Eye (tissue), 1 donor: ENCODE measurements around the gene SORL1.
A peak's percentile ranks its signal among the peaks of the same experiment; 100 is the strongest.
"Not testable (repeated sequence)": the region's sequence is repeated elsewhere in the genome, so short reads cannot be mapped to it uniquely, and the experiment has no call there.

Experiments
- DNase-seq: peaks from one replicate; pipeline ENCODE4 v3.0.0-alpha.2; 2015

Gene SORL1, protein sequence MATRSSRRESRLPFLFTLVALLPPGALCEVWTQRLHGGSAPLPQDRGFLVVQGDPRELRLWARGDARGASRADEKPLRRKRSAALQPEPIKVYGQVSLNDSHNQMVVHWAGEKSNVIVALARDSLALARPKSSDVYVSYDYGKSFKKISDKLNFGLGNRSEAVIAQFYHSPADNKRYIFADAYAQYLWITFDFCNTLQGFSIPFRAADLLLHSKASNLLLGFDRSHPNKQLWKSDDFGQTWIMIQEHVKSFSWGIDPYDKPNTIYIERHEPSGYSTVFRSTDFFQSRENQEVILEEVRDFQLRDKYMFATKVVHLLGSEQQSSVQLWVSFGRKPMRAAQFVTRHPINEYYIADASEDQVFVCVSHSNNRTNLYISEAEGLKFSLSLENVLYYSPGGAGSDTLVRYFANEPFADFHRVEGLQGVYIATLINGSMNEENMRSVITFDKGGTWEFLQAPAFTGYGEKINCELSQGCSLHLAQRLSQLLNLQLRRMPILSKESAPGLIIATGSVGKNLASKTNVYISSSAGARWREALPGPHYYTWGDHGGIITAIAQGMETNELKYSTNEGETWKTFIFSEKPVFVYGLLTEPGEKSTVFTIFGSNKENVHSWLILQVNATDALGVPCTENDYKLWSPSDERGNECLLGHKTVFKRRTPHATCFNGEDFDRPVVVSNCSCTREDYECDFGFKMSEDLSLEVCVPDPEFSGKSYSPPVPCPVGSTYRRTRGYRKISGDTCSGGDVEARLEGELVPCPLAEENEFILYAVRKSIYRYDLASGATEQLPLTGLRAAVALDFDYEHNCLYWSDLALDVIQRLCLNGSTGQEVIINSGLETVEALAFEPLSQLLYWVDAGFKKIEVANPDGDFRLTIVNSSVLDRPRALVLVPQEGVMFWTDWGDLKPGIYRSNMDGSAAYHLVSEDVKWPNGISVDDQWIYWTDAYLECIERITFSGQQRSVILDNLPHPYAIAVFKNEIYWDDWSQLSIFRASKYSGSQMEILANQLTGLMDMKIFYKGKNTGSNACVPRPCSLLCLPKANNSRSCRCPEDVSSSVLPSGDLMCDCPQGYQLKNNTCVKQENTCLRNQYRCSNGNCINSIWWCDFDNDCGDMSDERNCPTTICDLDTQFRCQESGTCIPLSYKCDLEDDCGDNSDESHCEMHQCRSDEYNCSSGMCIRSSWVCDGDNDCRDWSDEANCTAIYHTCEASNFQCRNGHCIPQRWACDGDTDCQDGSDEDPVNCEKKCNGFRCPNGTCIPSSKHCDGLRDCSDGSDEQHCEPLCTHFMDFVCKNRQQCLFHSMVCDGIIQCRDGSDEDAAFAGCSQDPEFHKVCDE (N-terminal part only)

DNA sequence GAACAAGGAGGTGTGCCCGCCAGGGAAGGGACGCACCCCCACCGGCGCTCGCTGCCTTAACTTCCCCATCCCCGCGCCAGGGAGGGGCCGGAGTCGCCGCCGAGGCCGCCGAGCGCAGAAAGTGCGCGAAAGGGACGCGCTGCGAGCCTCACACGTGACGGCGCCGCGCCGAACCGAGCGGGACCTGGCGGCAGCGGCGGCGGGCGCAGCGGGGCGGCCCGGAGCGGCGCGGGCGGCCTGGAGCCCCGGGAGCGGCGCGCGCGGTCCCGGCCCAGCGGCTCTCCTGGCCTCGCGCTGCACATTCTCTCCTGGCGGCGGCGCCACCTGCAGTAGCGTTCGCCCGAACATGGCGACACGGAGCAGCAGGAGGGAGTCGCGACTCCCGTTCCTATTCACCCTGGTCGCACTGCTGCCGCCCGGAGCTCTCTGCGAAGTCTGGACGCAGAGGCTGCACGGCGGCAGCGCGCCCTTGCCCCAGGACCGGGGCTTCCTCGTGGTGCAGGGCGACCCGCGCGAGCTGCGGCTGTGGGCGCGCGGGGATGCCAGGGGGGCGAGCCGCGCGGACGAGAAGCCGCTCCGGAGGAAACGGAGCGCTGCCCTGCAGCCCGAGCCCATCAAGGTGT, at the start of gene SORL1:
Gene SORL1, plus strand, starts transcription at position 329 of the 623 bp plus-strand sequence. Its CDS starts 18 bp downstream, at position 347.
- DNase-seq = peak; percentile 90

DNA sequence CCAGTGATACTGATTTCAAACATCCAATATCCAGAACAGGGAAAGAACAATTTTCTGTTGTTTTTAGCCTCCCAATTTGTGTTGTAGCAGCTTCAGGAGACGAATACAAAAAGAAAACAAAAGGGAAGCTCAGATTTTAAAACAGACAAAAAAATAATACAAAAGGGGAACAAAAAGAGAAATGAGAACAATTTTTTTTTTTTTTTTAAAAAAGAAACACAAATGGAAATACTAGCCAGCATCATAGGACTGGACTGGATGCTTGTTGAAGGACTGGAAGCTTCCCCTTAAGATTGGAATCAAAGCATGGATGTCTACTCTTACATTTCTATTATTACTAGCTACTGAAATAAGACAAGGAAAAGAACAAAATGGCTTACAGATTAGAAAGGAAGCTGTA, 46.5 kb upstream of the SORL1 start:
- no peak for DNase-seq

DNA sequence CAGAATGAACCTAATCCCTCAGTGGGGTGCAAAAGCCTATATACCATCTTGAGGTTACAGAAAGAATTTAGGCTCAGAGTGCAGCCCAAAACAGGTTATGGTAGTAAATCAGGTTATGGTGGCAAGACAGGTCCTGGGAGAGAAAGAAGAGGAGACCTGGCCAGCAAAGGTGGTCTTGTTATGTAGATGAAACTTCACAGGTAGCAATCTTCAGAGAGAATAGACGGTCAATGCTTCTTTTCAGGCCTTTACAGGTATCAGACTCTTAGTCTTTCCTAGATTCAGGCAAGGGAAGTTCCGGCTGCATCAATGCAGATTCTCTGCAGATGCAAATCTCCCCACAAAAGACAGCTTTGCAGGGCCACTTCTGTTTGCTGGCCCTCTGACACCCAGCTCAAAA, 45.8 kb upstream of the SORL1 start:
- no peak for DNase-seq

DNA sequence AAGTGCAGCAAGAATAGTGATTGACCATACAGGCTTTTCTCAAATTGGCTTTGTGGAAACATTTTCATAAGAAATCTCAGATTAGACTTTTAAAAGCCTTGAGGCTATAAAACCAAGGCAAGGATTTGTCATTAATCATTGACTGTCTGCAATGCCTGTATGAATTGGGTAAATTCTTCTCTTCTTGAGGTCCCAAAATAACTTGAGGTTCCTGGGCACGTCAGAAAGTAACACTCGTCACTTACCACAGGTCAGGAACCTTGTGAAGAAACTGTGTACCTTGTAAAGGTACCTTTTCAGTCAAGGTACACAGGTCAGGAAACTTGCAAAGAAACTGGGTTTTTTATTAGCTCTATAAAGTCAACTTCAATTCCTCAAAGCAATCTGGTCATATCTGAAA, 43.3 kb upstream of the SORL1 start:
- DNase-seq = no peak

DNA sequence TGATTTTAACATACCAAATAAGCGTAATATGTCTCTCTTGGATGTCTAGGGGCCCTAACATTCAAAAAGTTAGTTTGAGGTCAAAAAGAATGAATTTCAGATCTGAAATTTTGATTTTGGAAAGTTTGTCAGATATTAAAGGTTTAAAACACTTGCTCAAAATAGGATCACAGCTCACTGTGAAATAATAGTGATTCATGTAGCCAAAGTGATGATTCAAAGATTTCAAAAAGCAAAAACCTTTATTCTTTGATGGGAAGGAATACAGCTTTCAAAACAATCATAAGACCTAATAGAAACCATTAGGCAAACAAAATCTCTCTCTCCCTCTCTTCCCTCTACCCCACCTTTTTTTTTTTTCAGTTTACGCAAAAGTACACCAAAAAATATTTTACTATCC, 42.1 kb upstream of the SORL1 start:
- DNase-seq = not testable (repeated sequence)

DNA sequence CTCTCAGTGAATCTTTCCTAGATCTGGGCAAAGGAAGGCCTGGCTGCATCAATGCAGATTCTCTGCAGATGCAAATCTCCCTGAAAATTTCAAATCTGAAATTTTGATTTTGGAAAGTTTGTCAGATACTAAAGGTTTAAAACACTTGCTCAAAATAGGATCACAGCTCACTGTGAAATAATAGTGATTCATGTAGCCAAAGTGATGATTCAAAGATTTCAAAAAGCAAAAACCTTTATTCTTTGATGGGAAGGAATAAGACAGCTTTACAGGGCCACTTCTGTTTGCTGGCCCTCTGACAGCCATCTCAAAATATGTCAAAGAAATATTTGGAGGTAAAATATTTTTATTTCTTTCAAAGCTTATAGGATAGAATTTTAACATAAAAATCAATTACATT, 40.8 kb upstream of the SORL1 start:
- DNase-seq = not testable (repeated sequence)

DNA sequence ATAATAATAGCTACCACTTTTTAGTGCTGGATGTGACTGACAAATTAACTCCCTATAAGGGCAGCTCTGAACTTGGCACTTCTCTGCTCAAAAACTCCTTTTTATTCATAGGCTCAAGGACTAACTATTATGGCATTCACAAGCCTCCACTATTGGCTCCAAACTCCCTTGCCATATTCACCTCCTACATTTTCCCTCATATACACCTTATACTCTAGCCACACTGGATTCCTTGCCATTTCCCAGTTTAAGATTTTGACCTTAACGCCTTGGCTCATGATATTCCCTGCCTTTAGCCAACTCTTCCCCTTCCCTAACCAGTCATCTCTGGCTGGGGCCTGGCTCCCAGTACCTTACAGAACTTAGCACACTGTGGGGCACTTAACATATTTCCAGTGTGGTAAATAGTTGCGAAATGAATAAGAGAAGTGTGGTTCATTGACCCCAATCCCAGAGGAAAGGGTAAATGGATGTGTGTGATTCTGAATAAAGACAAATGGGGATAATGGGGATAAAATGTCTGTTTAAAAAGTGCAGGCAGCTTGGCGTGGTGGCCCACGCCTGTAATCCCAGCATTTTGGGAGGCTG, 40.0 kb upstream of the SORL1 start:
- DNase-seq = no peak

DNA sequence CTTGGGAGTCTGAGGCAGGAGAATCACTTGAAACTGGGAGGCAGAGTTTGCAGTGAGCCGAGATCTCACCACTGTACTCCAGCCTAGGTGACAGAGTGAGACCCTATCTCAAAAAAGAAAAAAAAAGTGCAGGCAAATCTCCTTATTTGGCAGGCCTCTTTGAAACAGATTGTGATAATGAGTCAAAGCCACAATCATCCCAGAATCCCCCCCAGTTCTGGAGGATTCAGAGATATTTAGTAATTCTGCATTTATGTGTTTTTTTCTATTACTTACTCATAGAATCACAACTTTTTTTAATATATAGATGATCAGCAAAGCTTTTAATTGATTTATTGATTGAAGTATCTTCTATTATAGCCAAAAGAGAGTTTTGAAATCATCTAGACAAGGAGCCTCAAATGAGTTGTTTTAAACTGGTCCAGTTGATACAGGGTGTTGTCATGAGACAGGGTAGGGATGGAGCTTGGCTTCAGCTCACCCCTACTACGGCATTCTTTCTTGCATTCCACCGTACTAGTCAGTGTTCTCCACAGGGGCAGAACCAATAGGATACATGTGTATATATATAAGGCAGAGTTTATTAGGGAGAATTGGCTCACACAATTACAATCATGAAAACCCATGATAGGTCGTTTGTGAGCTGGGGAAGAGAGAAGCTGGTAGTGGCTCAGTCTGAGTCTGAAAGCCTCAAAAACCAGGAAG, 39.3 kb upstream of the SORL1 start:
- no peak for DNase-seq

DNA sequence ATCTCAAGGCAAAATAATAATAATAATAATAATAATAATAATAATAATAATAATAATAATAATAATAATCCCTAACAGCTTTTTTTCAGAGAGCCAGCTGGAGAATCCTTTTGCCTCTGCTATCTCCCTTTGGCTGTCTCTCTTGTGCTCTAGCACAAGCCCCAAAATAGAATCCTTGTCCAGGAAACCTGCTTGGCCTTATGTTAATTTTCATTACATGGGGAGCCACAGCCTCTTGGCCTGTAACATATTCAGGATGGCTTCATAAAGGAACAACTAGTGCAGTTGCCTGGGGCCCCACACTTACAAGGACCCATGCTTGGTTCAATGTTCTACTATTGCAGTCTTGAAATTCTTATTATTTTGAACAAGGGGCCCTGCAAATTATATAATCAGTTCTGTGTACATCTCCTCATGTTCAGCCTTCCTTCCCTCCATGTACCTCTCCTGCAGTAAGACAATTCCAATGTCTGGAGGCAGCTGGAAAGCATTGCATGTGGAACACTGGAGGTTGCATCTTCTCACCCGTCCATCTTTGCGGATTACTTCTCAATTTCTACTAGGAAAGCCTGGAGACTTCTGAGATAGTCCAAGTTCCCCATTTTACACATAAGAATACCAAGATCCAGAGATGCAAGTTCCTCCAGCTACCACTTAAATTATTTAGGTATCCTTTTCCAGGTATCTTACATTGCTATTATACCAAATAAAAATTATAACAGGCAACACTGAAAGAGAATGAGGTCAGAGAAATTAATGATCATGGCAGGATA, 37.8 kb upstream of the SORL1 start:
- DNase-seq = no peak

DNA sequence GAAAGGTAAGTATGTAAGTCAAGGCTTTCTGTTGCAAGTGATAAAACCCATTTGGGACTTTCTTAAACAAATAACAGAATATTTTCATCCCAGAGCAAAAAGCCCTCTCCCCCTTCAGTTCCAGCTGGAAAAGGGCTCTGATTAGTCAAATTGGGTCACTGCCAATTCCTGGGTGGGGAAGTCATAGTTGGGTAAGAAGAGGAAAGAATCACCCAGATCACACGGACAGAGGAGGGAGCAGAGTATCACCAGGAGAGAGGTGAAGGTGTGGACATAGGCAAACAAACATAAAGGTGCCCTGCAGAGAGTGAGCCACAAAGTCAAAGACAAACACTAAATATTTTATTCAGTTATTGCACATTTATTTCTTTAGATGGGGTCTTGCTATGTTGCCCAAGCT, 36.3 kb upstream of the SORL1 start:
- DNase-seq = no peak

DNA sequence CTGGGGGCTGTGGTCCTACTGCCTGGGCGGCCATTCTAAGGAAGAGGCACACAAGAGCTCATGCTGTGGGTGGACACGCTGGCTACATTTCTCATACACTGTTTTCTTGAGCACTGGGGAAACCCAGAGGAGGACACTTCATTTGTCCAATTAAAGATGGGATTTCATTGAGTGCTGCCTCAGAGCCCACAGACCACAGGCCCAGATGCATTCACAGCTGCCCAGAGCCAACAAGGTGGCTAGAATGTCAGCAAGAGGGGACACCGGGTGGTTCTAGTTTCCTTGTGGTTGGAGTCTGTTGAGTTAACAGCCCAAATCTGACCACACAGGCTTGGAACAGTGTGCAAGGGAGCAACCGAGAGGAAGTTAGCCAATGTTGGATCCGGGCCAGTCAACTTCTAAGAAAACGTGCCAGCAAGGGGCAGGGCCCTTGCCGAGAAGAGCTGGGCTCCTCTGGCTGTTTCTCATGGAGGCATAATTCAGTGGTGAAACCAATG, 35.0 kb upstream of the SORL1 start:
- peak; percentile 66 for DNase-seq

DNA sequence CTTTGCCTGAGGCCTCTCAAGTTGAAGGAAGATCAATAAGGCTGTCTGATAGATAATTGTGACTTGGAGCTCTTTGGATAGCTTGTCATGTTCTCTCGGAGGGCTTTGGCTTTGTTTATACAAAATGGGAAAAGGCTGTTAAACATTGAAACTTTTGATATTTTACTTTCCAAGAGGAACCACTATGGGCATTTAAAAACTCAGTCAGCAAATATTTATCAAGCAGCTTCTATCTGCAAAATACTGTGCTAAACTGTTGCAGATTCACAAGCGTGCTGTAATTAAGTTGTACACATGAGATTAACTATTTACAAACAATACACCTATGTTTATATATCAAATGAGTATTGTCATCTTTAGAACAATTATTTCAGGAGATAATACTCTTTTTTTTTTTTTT, 34.5 kb upstream of the SORL1 start:
- no peak for DNase-seq

DNA sequence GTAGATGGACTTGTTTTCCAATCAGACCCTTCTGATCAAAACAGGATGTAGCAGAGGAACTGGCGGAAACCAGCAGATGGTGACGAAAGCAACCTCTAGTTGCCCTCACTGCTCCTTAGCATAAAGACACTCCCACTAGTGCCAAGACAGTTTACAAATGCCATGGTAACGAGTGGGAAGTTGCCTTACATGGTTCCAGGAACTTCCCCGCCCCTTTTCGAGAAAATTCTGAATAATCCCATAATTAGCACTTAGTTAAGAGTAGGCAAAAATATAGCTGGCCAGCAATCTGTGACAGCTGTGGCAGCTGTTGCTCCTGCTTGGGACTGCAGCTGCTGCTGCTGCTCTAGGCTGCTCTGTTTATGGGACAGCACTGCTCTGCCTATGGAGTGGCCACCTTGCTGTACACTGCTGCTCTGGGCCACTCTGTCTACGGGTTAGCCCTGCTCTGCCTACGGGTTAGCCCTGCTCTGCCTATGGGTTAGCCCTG, 33.4 kb upstream of the SORL1 start:
- DNase-seq = peak; percentile 52

DNA sequence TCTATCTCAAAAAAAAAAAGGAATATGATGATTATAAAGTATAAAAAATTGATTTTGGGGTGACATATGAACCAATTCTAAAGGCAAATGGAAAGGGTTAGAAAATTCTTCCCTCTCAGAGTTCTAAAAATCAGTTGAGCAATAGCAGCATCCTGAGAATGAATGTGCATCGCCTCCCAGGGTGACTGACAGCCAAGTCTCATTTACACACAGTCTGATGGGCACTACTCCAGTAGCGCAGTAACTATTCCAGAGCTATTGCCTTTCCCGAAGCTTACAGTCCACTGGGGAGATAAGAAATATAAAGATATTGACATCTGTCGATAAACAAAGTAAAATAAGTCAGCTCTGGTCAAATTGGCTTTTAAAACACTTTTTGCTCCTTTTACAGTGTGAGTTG, 32.3 kb upstream of the SORL1 start:
- DNase-seq = peak; percentile 27

DNA sequence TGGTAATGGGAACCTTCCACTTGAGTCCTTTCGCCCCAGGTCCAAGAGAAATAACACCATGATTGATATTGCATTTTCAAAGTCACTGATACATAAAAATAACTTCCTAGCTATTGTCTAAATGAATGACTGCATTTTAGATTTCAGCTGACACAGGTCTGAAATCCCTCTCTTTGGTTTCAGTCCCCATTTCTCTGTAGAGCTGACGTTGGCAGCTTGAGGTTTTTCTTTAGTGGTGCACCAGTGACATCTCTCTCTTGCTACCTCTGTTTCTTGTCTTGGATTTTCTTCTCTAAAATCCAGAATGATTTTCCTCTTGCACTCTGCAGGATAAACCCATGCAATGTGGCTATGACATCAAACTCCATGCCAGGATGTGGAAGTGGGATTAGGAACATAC, 31.7 kb upstream of the SORL1 start:
- no peak for DNase-seq

DNA sequence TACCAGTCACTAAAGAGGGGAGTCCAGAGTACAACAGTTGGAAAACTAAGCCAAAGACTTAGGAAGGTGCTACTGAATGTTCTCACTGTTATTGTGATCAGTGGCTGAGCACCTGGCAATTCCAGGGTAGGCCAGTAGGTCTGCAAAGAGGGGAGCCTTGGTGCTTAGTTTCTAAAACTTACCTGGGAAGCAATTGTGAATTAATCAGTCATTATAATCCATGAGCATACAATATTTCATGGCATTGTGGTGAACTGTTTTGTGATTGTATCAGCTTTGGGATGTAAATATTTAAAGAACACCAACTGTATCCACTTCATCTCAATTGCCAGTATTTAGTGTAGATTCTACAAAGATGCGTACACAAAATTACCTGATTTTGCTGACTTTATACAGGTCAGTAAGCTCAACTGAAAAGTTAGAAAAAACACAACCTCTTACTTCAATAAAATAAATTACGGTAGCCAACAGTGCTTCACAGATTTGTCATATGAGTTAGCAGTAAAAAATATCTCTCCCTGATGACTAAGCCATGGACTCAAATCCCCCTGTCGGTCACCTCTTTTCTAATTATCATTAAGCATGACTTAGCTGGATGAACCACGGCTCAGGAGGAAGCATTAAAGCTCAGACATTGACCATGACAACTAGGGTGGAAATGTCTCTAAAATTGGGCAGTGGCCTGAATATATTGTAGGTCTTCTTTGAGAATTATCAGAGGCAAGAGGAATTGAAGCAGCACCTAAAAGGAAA, 30.8 kb upstream of the SORL1 start:
- DNase-seq = no peak

DNA sequence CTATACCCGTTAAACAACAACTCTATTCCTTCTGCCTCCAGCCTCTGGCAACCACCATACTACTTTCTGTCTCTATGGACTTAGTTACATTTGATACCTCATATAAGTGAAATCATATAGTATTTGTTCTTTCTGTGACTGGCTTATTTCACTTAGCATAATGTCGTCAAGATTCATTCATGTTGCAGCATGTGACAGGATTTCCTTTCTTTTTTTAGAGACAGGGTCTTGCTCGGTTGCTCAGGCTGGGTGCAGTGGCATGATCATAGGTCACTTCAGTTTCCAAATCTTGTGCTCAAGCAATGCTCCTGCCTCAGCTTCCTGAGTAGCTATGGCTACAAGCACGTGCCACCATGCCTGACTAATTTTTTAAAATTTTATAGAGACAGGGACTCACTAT, 29.4 kb upstream of the SORL1 start:
- no peak for DNase-seq

DNA sequence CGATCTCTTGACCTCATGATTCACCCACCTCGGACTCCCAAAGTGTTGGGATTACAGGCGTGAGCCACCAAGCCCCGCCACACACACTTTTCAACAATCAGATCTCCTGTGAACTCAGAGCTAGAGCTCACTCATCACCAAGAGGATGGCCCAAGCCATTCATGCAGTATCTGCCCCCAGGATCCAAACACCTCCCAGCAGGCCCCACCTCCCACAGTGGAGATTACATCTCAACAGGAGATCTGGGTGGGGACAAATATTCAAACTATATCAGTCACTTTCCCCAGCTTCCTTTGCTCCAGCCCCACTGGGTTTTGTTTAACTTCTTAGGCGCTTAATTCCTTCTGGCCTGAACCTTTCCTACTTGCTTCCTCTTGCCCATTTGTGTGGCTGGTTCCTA, 26.3 kb upstream of the SORL1 start:
- no peak for DNase-seq
